ENCODE results near the gene ZNF362. TPM values are rescaled to one million over a fixed set of nuclear protein-coding genes. Genes with fewer than 3 reads are reported as not detected.

ZNF362 gene
- total and polyA plus RNA-seq, 10 of the 15 experiments (the other 5 are each of a cell fraction or from before 2014, with no cell fraction given), result 0.74 to 22.8 (median 7.4) TPM

- 1% methylated on average over 35 of the region's 78 CpGs for WGBS (ENCODE audit: insufficient coverage, insufficient replicate concordance, low lambda C conversion rate, missing lambda C conversion rate)
- Histone ChIP-seq H3K36me3 (ENCODE audit: control insufficient read depth in 2 of 2, insufficient read depth in 2 of 2, low read length in 1 of 2) (no peaks in the 10 kb centered on the region), H3K4me3 (peak overlapping the region; percentile 92), H2AFZ (ENCODE audit: control insufficient read depth, low read depth, low read length) (peak overlapping the region; percentile 23; the same call in 1 of the 2 replicates), H3K9me3 (replicated peaks; ENCODE audit: control insufficient read depth, insufficient read depth, low read length) (no peaks in the 10 kb centered on the region), H3K4me2 (ENCODE audit: control insufficient read depth, insufficient read depth) (peak overlapping the region; percentile 90), H3K27ac (ENCODE audit: control insufficient read depth, insufficient read depth) (peak overlapping the region; percentile 81), H3K79me2 (ENCODE audit: control insufficient read depth, insufficient read depth, low read length) (peaks cover 59% of the 10 kb centered on the region), H3K4me1 (ENCODE audit: control insufficient read depth, insufficient read depth, low read length) (peaks cover 18% of the 10 kb centered on the region), H3K27me3 (replicated peaks in 1 of 2; ENCODE audit: control insufficient read depth in 2 of 2, insufficient read depth in 2 of 2, low read length in 1 of 2) (no peaks in the 10 kb centered on the region), H4K20me1 (ENCODE audit: control insufficient read depth, insufficient read depth) (no peaks in the 10 kb centered on the region; the same call in 1 of the 2 replicates), H3K9ac (ENCODE audit: control insufficient read depth, insufficient read depth, low read length) (peak overlapping the region; percentile 82)
- in situ Hi-C loops (cut with MboI), result no loop called here
- DNase-seq (ENCODE audit: low read depth, low spot score) (no peak), FAIRE-seq (no peak), ATAC-seq (peak; percentile 40)
- ChIA-PET CTCF (interaction anchor here (1.1 kb wide), 2 partner anchors 54 to 123 kb away, joined by 3 to 5 read pairs; partner anchors contain the start of gene ZSCAN20), SMC1A (ENCODE audit: uncharacterized antibody, unreplicated experiment) (interaction anchor here (0.7 to 3.6 kb wide), 6 partner anchors 13 to 223 kb away, joined by 3 to 16 read pairs (median 4); no protein-coding TSS in a partner anchor), POLR2A (interaction anchor here (0.6 to 2.0 kb wide), 7 partner anchors 9 to 251 kb away, joined by 3 to 11 read pairs (median 5); no protein-coding TSS in a partner anchor), RAD21 (ENCODE audit: unreplicated experiment) (interaction anchor here (1.5 kb wide), 1 partner anchor 11 kb away, joined by 7 read pairs; no protein-coding TSS in a partner anchor)
- no peak for TF ChIP-seq IKZF2 (IDR thresholded peaks at IDR 0.05)
- TF ChIP-seq MAX (IDR thresholded peaks at IDR 0.05; ENCODE audit: low read depth, low read length), result no peak
- peak; percentile 45 for TF ChIP-seq NKRF (conservative IDR thresholded peaks at IDR 0.05)
- peak; percentile 83 for TF ChIP-seq GATAD2B (conservative IDR thresholded peaks at IDR 0.05; ENCODE audit: low read depth)
- peak; percentile 33 for TF ChIP-seq IKZF1 (conservative IDR thresholded peaks at IDR 0.05)
- TF ChIP-seq ZSCAN29 (IDR thresholded peaks at IDR 0.05), result 0 out of 2 replicates have a peak, but pooled peaks have one; percentile 34
- TF ChIP-seq DPF2 (IDR thresholded peaks at IDR 0.05), result peak; percentile 19; the same call in 1 of the 2 replicates
- peak; percentile 91 for TF ChIP-seq LARP7 (IDR thresholded peaks at IDR 0.05)
- TF ChIP-seq BCLAF1 (IDR thresholded peaks at IDR 0.05), result 0 out of 2 replicates have a peak, but pooled peaks have one; percentile 15
- 0 out of 2 replicates have a peak, but pooled peaks have one; percentile 9 for TF ChIP-seq POLR2AphosphoS2 (IDR thresholded peaks at IDR 0.05; ENCODE audit: low read depth, low read length)
- 0 out of 2 replicates have a peak, but pooled peaks have one; percentile 56 for TF ChIP-seq ASH2L (IDR thresholded peaks at IDR 0.05; ENCODE audit: borderline replicate concordance, low read depth)
- 0 out of 2 replicates have a peak, but pooled peaks have one; percentile 44 for TF ChIP-seq BACH1 (IDR thresholded peaks at IDR 0.05; ENCODE audit: borderline replicate concordance)
- TF ChIP-seq SMARCA5 (IDR thresholded peaks at IDR 0.05), result peak; percentile 41; the same call in 1 of the 2 replicates
- TF ChIP-seq BCL3 (IDR thresholded peaks at IDR 0.05; ENCODE audit: borderline replicate concordance, insufficient read depth, low read depth, low read length, poor library complexity, severe bottlenecking), result no peak
- intact Hi-C loops (cut with micrococcal nuclease; ENCODE audit: unreplicated experiment), result loop anchor here (10.0 kb wide), 1 partner anchor 224 kb away; no protein-coding TSS in a partner anchor
- BruUV-seq (replicated peaks), result no TSS peak
Observed at GRCh38 chr1:33349081-33349759, 92.9 kb downstream of the ZNF362 start.

Data from GM12878 (cell line).